ENCODE results near the gene TBXAS1.

TBXAS1 gene

DNA sequence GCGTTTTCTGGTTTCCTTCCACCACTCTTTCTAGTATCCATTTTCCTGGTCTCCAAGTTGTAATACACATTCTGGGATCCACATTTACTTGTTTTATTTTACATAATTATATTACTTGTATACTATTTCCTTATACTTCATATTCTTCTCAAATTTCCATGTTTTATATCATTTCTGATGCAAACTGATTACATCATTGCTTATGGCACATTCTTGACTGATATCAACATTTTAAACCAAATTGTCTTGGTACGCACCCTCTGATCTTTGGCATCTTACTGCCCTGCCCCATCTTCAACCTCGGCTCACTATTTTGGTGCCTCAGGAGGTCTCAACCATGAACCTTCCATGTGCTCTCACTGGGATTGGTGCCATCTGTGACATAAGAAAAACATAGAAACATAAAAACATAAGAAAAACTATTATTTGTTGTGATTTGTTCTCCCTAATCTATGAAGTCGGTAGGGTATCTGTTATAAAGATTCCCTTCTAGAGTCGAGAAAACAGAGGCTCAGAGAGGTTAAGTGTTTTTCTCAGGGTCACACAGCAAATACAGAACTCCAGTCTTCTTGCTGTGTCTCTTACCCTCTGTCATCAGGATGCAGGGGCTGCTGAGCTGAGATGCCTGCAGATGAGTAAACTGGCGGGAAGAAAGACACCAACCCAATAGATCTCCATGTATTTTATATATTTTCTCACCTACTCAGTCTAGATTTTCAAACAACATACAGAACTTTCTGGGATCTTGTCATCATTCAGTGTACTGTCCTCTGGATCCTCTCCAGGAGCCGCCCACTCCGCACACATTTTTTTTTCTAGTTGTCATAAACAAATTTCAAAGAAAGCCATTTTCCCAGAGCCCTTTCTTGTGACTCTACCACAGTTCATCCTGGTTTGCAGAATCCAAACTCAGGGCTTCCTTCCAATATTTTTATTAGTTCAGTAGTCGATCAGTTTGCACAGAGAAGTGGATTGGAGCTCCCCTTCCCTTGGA, 154.2 kb downstream of the TBXAS1 start:
- no peak for DNase-seq (ENCODE audit: low read depth)

DNA sequence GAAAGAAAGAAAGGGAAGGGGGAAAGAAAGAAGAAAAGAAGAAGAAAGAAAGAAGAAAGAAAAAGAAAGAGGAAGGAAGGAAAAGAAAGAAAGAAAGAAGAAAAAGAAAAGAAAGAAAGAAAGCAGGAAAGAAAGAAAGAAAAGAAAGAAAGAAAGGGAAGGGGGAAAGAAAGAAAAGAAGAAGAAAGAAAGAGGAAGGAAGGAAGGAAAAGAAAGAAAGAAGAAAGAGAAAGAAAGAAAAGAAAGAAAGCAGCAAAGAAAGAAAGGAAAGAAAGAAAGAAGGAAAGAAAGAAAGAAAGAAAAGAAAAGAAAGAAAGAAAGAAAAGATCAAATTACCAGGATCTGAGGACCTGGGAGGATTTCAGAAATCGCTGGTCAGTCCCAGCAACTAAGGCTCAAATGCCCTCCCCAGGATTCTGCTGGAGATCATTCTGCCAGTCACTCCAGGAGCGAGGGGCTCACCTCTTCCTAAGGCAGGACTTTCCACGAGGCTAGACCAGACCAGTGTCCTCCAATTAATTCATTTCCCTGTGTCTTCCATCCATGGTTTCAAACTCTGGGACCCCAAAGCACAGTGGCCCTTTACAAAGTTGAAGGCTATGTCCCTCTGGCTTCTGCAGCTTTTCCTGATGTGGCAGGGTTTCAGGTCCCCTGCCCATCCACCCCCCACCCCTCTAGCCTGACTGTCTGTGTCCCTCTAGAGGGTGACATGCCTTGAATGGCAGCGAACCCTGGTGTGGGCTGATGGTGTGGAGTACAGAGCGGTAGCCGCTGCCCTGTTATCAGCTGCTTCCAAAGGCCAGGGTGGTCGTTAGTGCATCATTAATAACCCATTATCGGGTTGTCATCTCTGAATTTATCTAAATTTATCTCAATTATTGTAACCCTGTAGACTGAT, 155.8 kb downstream of the TBXAS1 start:
- DNase-seq (ENCODE audit: low read depth), result no peak

DNA sequence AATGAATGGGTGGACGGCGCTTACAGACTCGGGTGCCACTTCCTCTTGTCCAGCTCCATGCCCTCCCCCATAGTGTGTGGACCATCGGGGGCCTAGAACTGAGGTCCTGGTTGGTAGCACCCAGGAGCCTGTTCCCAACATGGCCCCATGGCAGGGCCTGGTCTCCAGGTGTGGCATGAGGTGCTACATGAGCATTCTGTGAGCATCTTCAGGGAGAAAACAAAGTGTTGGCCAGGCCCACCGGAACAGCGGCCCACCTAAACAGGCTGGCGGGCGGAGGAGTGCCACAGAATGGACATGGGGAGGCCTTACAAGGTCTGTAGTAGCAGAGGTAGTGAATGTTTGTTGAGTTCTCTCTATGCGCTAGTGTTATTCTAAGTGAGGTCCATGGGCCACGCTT, 156.7 kb downstream of the TBXAS1 start:
- DNase-seq (ENCODE audit: low read depth), result no peak

DNA sequence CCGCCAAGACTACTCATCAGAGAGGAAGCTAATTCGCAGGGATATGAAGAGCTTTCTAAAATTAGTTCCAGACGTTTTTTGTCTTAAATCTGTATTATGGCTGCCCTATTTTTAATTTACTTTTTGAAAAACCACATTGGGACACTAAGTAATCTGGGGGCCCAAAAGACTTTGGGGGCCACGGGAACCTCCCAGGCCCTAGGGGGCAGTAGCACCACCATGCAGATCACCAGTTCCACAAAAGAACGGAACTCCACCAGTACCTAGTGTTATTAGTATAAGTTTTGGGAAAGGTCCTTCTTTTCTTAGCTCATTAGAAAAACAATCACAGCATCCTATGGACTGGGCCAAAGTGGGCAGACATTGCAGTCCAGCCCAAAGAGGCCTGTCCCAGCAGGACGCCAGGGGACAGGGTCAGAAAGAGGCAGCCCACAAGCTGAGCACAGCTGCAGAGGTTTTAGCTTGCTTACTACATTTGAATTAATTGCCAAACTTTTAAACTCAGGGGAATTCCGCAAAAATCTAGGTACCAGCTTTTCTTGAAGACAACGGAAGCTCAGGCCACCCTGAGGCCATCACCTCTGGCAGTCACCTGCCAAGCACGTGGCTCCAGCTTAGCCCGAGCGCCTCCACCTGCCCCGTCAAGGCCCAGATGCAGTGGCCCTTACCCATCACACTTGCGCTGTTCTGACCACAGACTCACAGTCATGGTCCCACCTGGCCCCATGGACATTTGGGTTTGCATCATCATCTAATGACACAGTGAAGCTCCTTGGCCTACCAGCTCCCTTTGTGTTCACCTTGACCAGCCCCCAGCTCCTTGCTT, 158.8 kb downstream of the TBXAS1 start:
- no peak for DNase-seq (ENCODE audit: low read depth)

DNA sequence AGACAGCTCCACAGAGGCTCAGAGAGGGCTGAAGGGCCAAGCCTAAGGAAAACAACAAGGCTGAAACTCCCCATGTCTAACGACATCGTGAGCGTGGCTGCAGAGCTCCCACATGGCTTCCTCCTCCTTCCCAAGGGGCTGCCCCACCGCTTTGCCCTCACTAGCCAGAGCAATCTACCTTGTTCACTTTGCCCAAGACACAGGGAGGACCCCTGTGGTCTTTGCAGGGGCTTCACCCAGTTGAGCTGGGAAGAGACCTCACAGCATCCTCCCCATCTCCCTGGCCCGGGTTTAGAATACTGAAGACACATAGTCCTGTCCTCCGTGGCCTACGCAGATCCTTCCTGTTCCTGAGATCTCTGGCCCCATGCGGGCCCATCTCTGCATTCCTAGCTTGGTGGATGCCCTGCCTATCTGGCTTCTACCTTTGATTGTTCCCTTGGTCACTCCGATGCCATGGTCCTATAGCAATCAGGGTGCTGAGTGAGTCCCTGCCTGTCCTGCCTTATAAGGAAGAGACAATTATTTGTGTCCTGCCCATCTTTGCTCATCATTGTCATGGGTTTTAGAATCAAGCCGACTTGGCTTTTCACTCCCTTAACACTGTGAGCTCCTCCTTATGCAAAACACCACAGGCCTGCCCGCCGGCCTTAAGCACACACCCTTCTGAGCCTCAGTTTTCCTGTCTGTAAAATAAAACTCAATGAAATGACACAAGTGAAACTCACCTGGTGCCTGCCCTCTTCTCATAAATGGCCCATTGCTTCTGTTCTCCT, 160.5 kb downstream of the TBXAS1 start:
- DNase-seq (ENCODE audit: low read depth), result no peak

DNA sequence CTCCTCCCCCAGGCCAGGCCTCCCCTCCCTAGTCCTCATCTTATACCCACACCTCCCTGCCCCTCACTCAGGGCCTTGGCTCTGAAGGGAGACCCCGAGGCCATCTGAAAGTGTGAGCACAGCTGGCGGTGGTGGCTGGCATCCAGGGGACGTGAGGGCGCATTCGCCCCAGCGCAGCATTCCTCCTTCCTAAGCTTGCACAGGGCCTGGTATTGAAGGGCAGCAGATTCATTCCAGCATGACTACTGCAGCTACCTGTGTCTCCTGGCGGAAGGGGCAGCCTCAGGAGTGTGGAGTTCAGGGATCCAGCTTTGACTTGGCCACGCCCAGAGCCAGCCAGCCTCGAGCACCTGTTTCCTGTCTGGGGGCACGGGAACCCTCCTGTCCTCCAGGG, 161.1 kb downstream of the TBXAS1 start:
- no peak for DNase-seq (ENCODE audit: low read depth)

DNA sequence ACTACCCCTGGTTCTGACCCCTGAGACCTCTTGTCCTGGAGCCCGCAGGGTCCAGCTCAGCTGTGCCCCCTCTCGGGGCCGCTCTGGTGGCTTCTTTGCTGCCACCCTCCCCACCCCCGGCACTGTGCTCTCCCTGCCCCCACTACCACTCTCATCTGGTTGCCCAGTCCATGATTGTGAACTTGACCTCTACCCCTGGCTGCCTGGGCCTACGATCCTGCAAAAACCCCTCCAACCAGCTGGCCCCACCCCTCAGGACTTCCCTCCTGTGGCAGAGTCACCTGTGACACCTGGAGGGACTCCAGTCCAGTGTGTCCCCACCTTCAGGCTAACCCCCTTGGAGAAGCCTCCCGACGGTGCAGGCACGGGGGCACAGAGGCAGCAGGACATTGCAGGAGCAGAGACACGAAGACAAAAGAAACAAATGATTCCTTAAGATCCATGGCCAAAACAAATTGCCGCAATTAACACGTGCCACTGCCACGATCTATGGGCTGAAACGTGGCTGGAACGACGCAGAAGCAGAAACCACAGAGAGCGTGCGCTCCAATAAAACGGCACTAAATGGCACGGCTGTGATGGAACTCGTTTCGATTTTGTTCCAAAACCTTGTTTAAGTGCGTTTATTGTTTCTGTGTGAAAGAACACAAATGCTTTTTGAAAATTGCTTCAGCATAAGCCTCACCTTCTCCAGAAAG, 161.7 kb downstream of the TBXAS1 start:
- DNase-seq (ENCODE audit: low read depth), result no peak

DNA sequence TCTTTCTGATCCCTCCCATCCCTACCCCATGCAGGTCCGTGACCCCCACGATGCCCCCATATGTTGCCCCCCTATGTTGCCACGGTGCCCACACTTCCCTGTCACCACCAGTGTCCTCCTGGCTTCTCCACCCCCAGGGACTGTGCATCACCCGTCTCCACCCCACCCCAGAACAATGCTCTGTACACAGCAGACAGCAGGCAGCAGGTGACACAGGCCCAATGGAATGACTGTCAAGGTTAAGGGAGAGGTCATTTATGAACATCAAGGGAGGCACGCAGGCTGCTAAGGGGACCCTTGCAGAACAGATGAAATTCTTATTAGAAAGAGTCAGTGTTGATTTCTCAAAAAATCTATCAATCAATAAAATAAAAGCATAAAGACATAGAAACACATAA, 162.2 kb downstream of the TBXAS1 start:
- no peak for DNase-seq (ENCODE audit: low read depth)

DNA sequence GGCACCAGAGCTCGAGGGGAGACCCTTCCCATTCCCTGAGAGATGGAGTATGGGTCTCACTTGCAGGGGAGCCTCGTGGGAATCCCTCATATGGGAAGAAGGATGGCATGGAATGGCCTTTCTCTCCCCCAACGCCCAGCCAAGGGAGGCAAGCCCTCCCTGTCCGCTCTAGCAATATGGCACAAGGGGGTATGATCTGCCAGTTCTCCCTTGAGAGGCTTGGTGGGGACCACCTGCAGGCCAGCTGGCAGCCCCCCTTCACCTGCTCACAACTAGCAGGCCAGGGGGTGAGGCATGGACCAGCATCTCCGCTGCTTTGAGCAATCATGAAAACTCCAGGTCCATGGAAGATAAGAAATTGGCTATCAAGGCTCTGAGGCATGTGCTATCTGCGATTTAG, 162.8 kb downstream of the TBXAS1 start:
- no peak for DNase-seq (ENCODE audit: low read depth)

DNA sequence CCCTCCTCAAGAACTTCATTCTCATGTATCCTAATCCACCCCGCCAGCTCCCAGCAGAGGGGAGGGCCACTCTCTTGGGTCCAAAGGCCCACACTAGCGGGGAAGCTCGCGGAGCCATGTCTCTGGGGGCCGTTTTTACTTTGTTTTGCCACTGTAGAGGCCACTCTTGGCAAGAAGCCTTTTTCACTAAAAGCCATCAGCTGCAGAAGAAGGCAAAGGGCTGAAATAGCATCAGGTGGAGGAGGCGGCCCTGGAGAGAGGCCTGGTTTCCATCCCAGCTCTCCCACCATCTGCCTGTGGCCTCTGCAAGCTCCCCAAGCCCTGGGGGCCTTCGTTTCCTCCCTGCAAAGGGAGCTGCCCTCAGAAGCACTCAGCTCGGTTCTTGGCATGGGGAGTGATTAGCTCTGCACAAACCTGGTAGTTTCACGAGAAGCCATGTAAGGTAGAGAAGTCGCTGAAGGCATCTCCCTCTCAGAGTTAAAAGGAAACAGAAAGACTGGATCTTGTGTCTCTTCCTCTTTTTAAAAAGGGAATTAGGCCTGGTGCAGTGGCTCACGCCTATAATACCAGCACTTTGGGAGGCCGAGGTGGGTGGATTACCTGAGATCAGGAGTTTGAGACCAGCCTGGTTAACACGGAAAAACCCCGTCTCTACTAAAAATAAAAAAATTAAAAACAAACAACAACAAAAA, 163.4 kb downstream of the TBXAS1 start:
- no peak for DNase-seq (ENCODE audit: low read depth)

DNA sequence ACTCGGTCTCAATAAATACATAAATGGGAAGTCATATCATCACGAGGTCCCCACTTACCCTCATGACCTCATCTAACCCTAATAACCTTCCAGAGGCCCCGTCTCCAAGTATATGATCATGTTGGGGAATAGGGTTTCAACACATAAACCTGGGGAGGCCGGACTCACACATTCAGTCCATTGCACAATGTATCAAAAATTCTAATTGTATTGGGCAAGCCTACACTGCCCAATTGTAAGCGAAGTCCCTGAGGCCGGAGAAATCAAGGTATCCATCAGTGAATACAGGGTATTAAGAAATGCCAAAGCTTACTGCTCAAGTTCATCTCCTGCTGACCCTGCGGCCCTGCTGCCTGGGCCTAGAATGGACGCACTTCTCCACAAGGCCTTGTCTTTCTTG, 164.1 kb downstream of the TBXAS1 start:
- DNase-seq (ENCODE audit: low read depth), result no peak

DNA sequence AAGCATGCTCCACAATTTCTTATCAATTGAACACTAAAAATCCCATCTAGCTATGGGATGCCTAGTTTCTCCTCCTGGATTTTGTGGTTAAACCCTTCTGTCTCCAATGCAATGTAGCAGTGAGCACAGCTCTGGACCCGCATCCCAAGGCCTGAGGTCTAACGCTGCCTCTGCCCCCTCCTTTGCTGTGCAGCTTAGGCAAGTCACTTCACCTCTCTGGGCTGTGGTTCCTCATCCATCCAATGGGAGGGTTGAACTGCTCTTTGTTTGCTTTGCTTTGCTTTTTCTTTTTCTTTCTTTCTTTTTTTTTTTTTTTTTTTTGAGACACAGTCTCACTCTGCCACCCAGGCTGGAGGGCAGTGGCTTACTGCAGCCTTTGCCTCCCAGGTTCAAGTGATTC, 164.5 kb downstream of the TBXAS1 start:
- DNase-seq (ENCODE audit: low read depth), result no peak

DNA sequence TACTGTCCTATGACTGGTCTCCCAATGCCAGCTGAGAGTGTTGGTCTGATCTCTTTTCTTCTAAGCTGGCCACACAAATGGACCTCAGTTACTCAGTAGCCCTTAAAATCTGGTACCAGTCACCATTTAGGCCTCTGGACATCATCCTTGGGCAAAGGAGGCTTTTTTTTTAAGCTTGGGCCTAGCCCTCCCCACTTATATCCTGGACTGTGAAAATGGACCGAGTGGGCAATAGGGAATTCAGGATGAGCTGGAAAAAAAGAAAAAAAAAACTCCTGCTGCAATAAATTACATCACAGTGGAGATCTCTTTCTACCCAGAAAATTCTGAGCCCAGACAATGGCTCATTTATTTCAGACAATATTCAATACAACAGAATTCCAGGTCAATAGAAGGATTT, 165.3 kb downstream of the TBXAS1 start:
- no peak for DNase-seq (ENCODE audit: low read depth)

DNA sequence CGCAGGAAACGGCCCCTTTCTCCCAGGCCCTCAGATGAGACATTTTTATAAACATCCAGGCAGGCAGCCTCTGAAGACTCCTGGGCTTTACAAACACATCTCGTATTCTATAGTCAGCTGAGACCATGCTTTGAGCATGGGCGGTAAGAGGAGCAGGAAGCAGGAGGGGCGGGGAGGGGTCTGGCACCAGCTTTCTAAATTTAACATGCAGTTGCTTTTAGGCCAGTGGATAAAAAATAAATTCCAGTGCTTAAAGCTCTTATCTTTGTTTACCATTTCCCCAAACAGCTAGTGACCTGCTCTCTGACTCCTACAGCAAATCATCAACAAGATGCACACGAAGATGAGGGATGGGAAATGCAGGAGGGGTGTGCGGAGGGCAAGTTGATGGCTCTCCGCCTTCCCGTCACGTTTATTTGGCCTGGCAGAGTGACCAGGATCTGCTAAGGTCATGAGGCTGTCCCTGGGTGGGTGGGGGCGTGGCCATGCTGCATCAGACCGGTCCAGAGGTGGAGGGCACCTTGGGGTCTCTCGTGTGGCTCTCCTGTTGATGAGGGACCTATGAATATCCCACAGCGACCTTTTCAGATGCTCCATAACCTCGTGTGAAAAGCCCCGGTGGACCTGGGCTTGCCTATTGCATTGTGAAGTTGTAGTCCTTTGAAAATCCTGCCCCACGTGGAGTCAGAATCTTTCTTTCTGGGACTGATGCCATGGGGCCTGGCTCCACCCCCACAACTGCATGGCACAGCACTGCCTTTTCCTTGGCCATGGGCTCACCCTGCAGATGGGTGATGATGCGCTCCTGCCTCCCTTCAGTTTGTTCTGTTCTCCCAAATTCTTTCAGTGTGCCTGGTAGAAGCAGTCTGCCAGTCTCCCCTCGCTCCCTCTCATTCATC, 166.2 kb downstream of the TBXAS1 start:
- DNase-seq (ENCODE audit: low read depth), result no peak

DNA sequence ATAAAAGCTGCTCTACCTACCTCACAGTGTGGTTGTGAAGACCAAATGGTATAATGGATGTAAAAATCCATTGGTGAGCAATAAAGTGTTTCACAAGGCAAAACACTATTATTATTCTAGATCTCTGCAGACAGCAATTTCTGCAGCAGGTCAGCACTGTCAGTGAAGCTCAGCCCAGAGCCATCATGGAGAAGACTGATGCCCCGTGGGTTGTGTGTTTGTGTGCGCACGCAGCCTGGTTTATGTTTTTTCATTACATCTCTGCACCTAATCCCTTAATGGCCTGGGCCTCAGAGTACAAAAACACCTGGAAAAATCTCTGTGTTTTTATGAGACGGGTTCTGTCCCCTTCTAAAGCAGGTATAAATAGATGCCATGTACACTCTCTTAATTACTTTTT, 169.5 kb downstream of the TBXAS1 start:
- no peak for DNase-seq (ENCODE audit: low read depth)

DNA sequence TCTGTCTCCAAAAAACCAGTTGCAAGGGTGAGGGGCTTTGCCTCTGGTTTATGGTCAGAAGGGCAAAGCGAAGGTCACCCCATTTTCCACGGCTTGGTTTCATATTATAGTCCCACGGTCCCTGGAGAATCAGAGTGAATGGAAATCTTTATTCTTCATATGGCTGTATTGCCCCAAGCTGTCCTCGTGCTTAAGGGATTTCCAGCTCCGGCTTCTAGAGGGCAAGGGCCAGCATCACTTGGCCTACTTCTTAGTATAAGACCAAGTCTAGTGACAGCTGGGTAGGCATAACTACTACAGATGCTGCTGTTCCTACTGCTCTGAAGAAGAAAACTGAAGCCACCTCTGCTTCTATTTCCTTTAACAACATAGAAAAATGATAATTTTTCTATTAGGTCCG, 170.5 kb downstream of the TBXAS1 start:
- no peak for DNase-seq (ENCODE audit: low read depth)

DNA sequence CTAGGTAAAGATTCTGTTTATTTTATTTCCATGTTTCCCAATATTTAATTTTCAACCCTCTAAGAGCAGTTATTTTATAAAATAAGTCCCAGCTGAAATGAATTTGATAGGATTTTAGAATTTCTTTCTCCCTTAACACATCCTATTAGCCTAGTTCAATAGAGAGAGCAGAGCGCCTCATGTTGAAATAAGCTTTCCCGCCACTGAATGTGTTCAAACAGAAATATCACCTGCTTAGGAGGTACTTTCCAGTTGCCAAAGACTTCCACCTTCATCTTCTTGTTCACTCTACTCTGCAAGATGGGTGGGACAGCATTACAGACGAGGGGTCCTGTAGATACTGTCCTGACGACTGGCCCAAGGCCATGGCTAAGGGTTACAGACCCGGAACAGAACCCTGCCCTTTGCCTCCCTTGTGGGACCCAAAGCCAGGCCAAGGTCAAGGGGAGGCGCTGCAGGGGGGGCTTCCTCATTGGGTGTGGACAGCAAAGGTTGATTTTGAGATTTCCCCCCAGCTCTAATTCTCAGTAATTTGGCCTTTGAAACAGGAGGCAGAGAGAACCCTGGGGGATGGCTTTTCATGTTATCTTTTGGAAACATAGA, 171.7 kb downstream of the TBXAS1 start:
- no peak for DNase-seq (ENCODE audit: low read depth)

DNA sequence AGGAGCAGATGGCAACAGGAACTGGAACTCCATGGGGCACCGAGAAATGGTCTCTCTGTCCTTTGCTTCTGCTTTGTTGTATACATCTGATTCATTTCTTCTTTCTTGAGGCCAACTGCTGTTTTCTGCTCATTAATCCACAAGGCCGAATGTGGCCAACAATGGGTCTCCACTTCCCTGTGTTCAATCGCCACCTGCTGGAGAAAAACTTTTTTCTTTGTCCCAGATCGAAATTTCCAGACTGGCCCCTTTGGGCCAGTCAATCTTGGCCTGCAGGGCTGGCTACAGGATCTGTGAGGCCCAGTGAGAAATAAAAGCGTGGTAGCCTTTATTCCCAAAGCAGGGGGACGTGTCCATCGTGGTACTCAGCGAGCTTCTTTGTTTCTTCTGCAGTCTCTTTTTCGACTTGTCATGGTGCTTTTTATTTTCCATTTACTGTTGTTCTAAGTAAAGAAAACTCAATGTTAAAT, 174.9 kb downstream of the TBXAS1 start:
- peak; percentile 3 for DNase-seq (ENCODE audit: low read depth)
